ENCODE measurements around the gene CHMP4B.

Gene CHMP4B

GRCh38 chr20:33839591-33839990 is 28.4 kb downstream of the CHMP4B start:
- DNase-seq (ENCODE audit: low read depth in 3 of 3): no peak

GRCh38 chr20:33840160-33840559 is 29.0 kb downstream of the CHMP4B start:
- DNase-seq (ENCODE audit: low read depth in 3 of 3): no peak

GRCh38 chr20:33840759-33841435 is 29.7 kb downstream of the CHMP4B start:
- DNase-seq (ENCODE audit: low read depth in 3 of 3): no peak

DNA sequence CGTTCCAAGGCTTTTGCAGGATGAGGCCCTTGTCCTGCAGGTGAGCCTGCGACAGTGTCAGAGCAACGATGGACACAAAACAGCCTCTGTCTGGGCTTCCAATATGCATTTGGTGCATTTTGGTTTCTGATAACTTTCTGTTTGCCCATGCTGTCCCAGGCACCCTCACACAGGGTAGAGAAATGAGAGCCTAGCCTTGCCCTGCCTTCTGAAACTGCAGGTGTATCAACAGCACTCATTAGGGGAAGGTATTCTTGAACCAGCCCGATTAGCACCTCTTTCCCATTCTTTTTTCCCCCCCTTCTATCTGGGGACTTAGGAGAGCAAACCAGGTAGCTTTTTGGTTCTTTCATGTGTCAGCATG is 30.3 kb downstream of the CHMP4B start:
- no peak for DNase-seq (ENCODE audit: low read depth in 3 of 3)

DNA sequence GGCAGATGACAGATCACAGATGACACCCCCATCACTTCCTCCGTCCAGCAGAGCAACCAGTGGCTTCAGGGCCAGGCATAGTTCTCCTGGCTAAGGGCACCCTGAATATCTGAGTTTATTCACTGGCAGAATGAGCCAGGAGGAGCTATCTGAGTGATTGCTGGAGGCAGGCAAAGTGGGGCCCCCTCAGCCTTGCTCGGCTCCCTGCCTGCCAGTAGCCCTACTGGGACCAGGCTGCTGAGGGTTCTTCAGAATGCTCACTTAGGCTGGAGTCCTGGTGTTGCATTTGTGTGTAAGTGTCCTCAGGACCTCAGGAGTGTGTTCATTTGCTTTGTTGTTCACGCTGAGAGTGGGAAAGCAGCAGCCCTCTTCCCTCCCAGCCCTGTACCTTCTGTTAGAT is 31.2 kb downstream of the CHMP4B start:
- DNase-seq (ENCODE audit: low read depth in 3 of 3): no peak

GRCh38 chr20:33843050-33843449 is 31.9 kb downstream of the CHMP4B start:
- DNase-seq (ENCODE audit: low read depth in 3 of 3): no peak

DNA sequence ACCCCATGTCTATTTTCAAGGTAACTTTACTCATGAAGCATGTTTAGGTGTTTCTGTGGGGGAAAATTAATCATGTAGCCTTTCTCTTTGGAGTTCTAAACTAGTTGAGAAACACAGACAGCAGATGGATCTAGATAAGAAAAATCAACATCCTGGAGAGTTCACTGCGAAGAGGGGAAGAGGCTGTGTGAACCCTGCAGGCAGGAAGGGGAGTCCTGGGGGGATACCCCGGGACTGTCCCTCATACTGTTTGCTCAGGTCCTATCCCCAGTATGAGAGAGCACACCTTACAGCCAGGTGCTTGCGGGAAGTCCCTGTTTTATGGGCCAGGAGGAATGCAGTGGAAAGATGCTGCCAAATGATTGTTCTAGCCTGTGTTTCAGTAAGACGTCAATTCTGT is 32.7 kb downstream of the CHMP4B start:
- no peak for DNase-seq (ENCODE audit: low read depth in 3 of 3)

- DNase-seq (ENCODE audit: low read depth in 3 of 3): no peak
Measured at GRCh38 chr20:33846291-33846935, 35.3 kb downstream of the CHMP4B start.

DNA sequence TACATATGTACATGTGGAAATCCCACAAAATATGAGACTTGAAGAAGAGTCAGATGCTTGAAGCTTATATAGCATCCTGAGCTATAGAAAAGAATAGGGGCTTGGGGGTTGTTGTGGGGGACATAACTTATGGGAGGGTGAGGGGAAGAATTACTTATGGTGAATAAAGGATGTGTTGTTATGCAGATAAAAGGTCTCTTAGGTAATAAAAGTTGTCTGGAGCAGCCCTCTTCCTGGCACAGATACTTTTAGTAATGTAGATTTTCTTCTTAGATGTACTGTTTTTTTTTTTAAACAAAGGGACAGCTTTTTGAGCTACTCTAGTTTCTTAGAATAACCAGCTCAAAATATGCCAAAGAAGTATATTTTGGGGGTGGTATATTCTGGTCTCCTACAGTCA is 35.9 kb downstream of the CHMP4B start:
- no peak for DNase-seq (ENCODE audit: low read depth in 3 of 3)

GRCh38 chr20:33848391-33848790 is 37.2 kb downstream of the CHMP4B start:
- no peak for DNase-seq (ENCODE audit: low read depth in 3 of 3)

GRCh38 chr20:33850159-33850558 is 39.0 kb downstream of the CHMP4B start:
- DNase-seq (ENCODE audit: low read depth in 3 of 3): no peak

DNA sequence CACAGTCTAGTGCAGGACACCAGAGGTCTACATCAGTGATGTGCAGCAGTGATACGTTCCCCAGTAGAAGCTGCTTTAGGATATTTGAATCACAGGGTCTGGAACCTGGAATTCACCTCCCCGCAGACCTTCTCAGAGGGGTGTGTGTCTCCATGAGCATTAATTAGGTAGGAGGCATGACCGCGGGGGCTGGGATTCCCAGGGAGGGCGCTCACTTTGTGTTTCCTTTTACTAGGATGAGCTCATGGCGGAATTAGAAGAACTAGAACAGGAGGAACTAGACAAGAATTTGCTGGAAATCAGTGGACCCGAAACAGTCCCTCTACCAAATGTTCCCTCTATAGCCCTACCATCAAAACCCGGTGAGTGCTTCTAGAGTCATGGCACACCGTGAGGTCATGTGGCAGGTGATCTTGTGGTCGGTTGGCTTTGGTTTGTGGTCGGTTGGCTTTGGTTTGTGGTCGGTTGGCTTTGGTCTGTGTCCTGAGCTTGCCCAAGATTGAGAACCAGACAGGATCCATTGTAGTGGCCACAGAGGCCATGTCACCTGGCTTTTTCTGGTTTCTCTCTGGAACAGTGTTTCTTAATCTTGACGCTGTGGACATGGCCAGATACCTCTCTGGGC is 40.8 kb downstream of the CHMP4B start:
- DNase-seq (ENCODE audit: low read depth in 3 of 3): no peak

DNA sequence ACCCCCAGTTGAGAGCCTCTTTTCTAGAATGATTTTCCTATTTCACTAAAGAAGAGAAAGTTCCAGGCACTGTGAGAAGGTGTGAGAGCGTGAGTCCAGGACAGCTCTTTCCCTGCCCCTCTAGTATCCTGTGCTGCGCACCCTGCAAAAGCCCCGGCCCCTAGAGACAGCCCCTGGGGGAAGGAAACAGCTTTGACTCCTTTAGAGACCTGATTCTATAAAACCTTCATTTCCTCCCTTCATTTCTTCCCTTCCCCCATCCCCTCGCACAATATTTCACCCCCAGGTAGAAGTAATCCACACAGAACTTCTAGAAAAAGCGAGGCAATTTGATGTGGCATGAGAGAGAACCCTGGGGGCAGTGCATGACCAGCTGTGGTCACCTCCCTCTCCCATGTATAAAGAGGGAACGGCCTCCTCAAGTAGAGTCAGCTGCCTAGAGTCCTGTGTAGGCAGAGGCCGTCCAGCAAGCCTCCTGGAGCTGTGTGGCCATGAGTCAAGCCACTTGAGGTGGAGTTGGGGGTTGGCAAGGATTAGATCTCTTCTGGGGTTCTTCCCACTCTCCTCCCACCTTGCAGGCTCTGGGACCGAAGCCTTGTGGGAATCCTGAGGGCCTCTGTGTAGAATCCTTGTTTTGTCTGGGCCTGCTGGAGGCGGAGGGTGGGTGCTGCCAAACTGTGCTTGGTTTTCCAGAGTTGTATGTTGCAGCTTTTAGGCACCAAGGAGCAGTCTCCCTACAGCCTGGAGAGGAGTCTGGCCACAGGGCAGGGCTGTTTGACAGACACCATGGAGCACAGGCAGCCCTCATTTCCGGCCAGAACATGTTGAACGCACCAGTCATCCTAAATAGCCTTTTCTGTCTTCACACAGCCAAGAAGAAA is 41.7 kb downstream of the CHMP4B start:
- DNase-seq (ENCODE audit: low read depth in 3 of 3): no peak

DNA sequence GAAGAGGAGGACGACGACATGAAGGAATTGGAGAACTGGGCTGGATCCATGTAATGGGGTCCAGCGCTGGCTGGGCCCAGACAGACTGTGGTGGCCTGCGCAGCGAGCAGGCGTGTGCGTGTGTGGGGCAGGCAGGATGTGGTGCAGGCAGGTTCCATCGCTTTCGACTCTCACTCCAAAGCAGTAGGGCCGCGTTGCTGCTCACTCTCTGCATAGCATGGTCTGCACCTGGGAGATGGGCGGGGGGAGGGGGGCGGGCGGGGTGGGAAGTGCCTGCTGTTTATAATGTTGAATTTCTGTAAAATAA is 42.3 kb downstream of the CHMP4B start:
- DNase-seq (ENCODE audit: low read depth in 3 of 3): no peak

DNA sequence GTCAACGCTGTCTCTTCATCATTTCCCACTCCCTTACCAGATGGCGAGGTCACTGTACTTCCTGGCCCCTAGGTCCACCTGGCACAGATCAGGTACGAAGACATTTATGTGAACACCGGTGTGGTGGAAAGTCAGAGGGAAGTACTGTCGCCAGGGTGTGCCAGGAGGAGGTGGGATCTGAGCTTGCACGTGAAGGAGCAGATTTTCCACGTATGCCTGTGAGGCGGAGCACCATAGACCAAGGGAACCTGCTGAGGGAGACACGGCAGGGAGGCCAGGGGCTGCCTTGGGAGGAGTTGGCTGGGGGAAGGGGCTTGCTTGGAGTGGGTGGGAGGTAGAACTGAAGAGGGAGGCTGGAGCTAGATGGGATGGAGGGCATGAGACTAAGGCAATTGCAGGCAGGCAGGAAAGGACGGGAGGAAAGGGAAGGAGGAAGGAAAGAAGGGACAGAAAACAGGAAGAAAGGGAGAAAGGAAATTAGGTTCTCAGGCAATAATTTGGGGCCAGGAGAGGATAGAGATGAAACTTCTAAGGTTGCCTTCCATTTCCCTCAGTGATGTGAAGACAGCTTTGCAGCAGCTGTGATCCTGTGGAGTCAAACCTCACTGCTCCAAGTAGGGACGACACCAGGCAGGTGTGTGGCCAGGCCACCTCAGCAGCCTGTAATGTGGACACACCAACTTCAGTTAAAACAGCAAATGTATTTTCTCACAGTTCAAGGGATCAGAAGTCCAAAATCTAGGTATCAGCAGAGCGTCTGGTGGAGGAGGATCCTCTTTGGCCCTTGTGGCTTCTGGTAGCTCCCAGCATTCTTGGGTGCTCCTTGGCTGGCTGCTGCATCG is 46.8 kb downstream of the CHMP4B start:
- DNase-seq (ENCODE audit: low read depth in 3 of 3): no peak

DNA sequence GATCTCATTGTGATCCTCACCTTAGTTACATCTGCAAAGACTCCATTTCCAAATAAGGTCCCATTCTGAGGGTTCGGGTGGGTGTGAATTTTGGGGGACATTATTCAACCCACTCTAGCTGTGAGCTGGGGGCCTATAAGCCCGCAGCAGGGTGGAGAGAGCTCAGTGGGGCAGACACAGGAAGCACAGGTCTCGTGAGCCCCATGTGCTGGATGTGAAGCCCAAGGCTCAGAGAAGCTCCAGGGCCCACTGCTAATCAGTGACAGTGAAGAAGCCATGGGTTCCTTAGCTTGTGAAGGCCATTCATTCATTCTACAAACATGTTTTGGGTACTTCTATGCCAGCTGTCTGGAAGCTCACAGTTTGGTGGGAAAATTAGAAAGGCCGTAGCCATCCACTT is 47.5 kb downstream of the CHMP4B start:
- no peak for DNase-seq (ENCODE audit: low read depth in 3 of 3)

GRCh38 chr20:33859157-33859695 is 48.1 kb downstream of the CHMP4B start:
- no peak for DNase-seq (ENCODE audit: low read depth in 3 of 3)

- no peak for DNase-seq (ENCODE audit: low read depth in 3 of 3)
Measured at GRCh38 chr20:33859751-33860150, 48.6 kb downstream of the CHMP4B start.

DNA sequence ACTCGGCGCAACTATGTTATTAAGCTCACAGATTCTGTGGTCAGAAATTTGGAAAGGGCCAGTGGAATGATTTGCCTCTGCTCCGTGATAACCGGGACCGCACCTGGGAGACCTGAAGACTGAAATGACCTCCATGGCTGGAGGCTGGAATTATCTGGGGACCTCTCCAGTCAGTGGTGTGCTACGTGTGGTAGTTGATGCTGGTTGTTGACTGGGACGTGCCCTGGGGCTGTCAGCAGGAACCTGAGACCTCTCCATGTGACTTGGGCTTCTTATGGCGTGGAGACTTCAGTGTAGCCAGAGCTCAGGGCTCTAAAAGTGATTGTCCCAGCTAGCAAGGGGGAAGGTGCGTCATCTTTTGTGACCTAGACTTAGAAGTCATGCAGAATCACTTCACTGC is 50.3 kb downstream of the CHMP4B start:
- DNase-seq (ENCODE audit: low read depth in 3 of 3): no peak

DNA sequence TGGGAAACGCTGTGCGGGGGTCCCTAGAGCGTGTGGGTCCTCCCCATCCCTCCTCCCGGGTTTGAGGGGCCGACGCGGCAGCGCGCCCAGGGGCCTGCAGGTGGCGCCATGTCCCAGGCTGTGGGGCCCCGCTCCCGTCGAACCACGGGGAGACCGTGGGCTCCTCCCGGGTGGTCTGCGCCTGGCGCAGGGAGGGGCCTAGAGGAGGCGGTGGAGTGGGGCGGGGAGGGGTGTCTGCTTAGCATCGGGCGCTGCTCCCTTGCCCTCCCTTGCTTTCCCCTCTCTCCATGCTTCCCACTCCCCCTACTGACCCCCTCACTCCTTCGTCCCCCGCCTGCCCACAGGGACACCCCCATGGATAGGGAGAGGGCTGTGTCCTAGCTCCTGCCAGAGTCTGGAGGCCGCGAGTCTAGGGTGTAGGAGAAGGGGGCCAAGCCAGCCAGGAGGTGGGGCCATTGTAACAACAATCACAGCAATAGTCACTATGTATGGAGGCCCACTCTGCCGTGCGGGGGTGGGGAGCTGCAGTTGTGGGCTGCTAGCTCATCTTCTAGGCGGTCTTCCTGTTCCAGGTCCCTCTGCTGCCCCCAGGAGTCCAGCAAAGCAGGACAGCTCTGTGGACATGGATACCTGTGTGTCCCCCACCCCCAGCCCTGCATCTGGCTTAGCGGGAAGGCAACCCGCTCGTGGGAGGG is 51.7 kb downstream of the CHMP4B start:
- DNase-seq (ENCODE audit: low read depth in 3 of 3): peak in 1 of 3 experiments; percentile 21
